ENCODE results near the gene ABHD17C.
A peak's percentile ranks its signal among the peaks of the same experiment; 100 is the strongest.

Gene ABHD17C

GRCh38 chr15:80776420-80777045 is 81.4 kb downstream of the ABHD17C start:
- DNase-seq (ENCODE audit: low read depth), result peak; percentile 72
- no peak overlapping the region for H3K4me3 ChIP-seq (ENCODE audit: low read length)
- TF ChIP-seq CTCF (conservative IDR thresholded peaks at IDR 0.05; ENCODE audit: low read length), result peak; percentile 57

GRCh38 chr15:80777137-80777536 is 82.0 kb downstream of the ABHD17C start:
- no peak overlapping the region for H3K4me3 ChIP-seq (ENCODE audit: low read length)
- TF ChIP-seq CTCF (conservative IDR thresholded peaks at IDR 0.05; ENCODE audit: low read length), result no peak
- DNase-seq (ENCODE audit: low read depth), result peak; percentile 96

GRCh38 chr15:80777826-80778620 is 82.9 kb downstream of the ABHD17C start:
- no peak for DNase-seq (ENCODE audit: low read depth)
- no peak overlapping the region for H3K4me3 ChIP-seq (ENCODE audit: low read length)

GRCh38 chr15:80778621-80778963 is 83.5 kb downstream of the ABHD17C start:
- TF ChIP-seq CTCF (conservative IDR thresholded peaks at IDR 0.05; ENCODE audit: low read length), result no peak
- no peak for DNase-seq (ENCODE audit: low read depth)
- peak overlapping the region; percentile 19 for H3K4me3 ChIP-seq (ENCODE audit: low read length)

More at GRCh38 chr15:80777826-80778620, 82.9 kb downstream of the ABHD17C start:
- no peak for TF ChIP-seq CTCF (conservative IDR thresholded peaks at IDR 0.05; ENCODE audit: low read length)

GRCh38 chr15:80778964-80779657 is 84.0 kb downstream of the ABHD17C start, which contains the start of gene CEMIP:
CEMIP (plus strand) TSS chr15:80779370; CDS start chr15:80873880, 94,510 bp downstream.
- DNase-seq (ENCODE audit: low read depth), result peak; percentile 88
- peak within 1 kb of the TSS; percentile 89 for H3K4me3 ChIP-seq (ENCODE audit: low read length)
- TF ChIP-seq CTCF (conservative IDR thresholded peaks at IDR 0.05; ENCODE audit: low read length), result peak; percentile 48

- DNase-seq (ENCODE audit: low read depth), result no peak
- no peak for TF ChIP-seq CTCF (conservative IDR thresholded peaks at IDR 0.05; ENCODE audit: low read length)
These were observed 84.7 kb downstream of the ABHD17C start for GRCh38 chr15:80779658-80780415.

More at GRCh38 chr15:80779658-80780415, 84.7 kb downstream of the ABHD17C start:
- peak overlapping the region; percentile 89 for H3K4me3 ChIP-seq (ENCODE audit: low read length)

All from AG10803 (cell line).